HS-5 (cell line): ENCODE measurements around the gene ZNF605.
"Not testable (repeated sequence)": the region's sequence is repeated elsewhere in the genome, so short reads cannot be mapped to it uniquely, and the experiment has no call there.

Experiments
- DNase-seq: peaks from one replicate; pipeline ENCODE4 v3.0.0-alpha.2; 2012; ENCODE audit warnings: low read depth

ZNF605 gene

GRCh38 chr12:132948146-132949066 is 7.7 kb downstream of the ZNF605 start:
- no peak for DNase-seq

GRCh38 chr12:132946246-132946820 is 9.8 kb downstream of the ZNF605 start:
- no peak for DNase-seq

GRCh38 chr12:132945806-132946205 is 10.3 kb downstream of the ZNF605 start:
- DNase-seq, result no peak

GRCh38 chr12:132942611-132943010 is 13.5 kb downstream of the ZNF605 start:
- no peak for DNase-seq

- DNase-seq, result no peak
Observed at GRCh38 chr12:132941336-132941954, 14.7 kb downstream of the ZNF605 start.

GRCh38 chr12:132940071-132940719 is 15.9 kb downstream of the ZNF605 start:
- no peak for DNase-seq

GRCh38 chr12:132938807-132939206 is 17.3 kb downstream of the ZNF605 start:
- not testable (repeated sequence) for DNase-seq

GRCh38 chr12:132937476-132937875 is 18.6 kb downstream of the ZNF605 start:
- no peak for DNase-seq

- DNase-seq, result not testable (repeated sequence)
Observed at GRCh38 chr12:132936921-132937320, 19.2 kb downstream of the ZNF605 start.

GRCh38 chr12:132936163-132936562 is 19.9 kb downstream of the ZNF605 start:
- DNase-seq, result no peak

- no peak for DNase-seq
Observed at GRCh38 chr12:132926415-132926833, 29.7 kb downstream of the ZNF605 start.

GRCh38 chr12:132925597-132926414 is 30.3 kb downstream of the ZNF605 start:
- no peak for DNase-seq

- no peak for DNase-seq
Observed at GRCh38 chr12:132924356-132924755, 31.8 kb downstream of the ZNF605 start.

- DNase-seq, result no peak
Observed at GRCh38 chr12:132923356-132923909, 32.7 kb downstream of the ZNF605 start.

- DNase-seq, result no peak
Observed at GRCh38 chr12:132922676-132923075, 33.4 kb downstream of the ZNF605 start.

GRCh38 chr12:132921685-132922084 is 34.4 kb downstream of the ZNF605 start:
- DNase-seq, result no peak

- DNase-seq, result no peak
Observed at GRCh38 chr12:132918680-132919079, 37.4 kb downstream of the ZNF605 start.

GRCh38 chr12:132909030-132909368 is 47.1 kb downstream of the ZNF605 start:
- DNase-seq, result no peak

GRCh38 chr12:132908145-132909029 is 47.7 kb downstream of the ZNF605 start:
- DNase-seq, result peak; percentile 79

- not testable (repeated sequence) for DNase-seq
Observed at GRCh38 chr12:132907789-132908144, 48.3 kb downstream of the ZNF605 start.
